Heart right ventricle (tissue), 16 donors: ENCODE measurements around the gene APC2. TPM values are rescaled to one million over a fixed set of nuclear protein-coding genes. Genes with fewer than 3 reads are reported as not detected.
A peak's percentile ranks its signal among the peaks of the same experiment; 100 is the strongest.

Experiments used
- ATAC-seq, 8 donors: fragments of 200-7000 bp; cut with Tn5 transposase; one replicate each; pipeline ENCODE4 v1.9.1; 2020; ENCODE audit warnings: mild to moderate bottlenecking in 8 of 8, moderate library complexity in 8 of 8, moderate number of reproducible peaks in 1 of 8
- DNase-seq, 2 donors: peaks; one replicate each; pipeline ENCODE4 v3.0.0-alpha.2; 2020
- H3K27ac ChIP-seq, 10 donors: fragments of 200-600 bp; sonication (generic) in 2 of 10; one replicate each; pipeline versions ENCODE4 v1.5.0 to v1.8.0; 2020 to 2022; ENCODE audit warnings: mild to moderate bottlenecking in 3 of 10
- H3K27me3 ChIP-seq, 7 donors: fragments of 200-600 bp; one replicate each; pipeline ENCODE4 v1.8.0; 2021 to 2022; ENCODE audit warnings: mild to moderate bottlenecking in 2 of 7
- H3K36me3 ChIP-seq, 9 donors: fragments of 200-600 bp; sonication (generic) in 1 of 9; one replicate each; pipeline versions ENCODE4 v1.5.0 to v1.8.0; 2020 to 2022; ENCODE audit warnings: mild to moderate bottlenecking in 2 of 9
- H3K4me1 ChIP-seq, 9 donors: fragments of 200-600 bp; sonication (generic) in 1 of 9; one replicate each; pipeline versions ENCODE4 v1.5.0 to v1.8.0; 2020 to 2022; ENCODE audit warnings: mild to moderate bottlenecking in 4 of 9
- H3K4me3 ChIP-seq, 10 donors: fragments of 200-600 bp; sonication (generic) in 2 of 10; one replicate each; pipeline versions ENCODE4 v1.5.0 to v1.8.0; 2020 to 2022; ENCODE audit warnings: mild to moderate bottlenecking in 7 of 10, moderate library complexity in 2 of 10
- H3K9me3 ChIP-seq, 11 donors: fragments of 200-600 bp in 10 of 11; sonication (generic) in 2 of 11; one replicate each; pipeline versions ENCODE4 v1.5.0 to v1.8.0; 2013 to 2022; ENCODE audit warnings: mild to moderate bottlenecking in 2 of 11, control low read depth in 1 of 11, moderate library complexity in 1 of 11
- CTCF ChIP-seq, 9 donors: fragments of 200-600 bp; sonication (generic) in 2 of 9; IDR thresholded peaks; one replicate each; pipeline versions ENCODE4 v1.5.0 to v1.8.0; 2021 to 2022; ENCODE audit warnings: antibody characterized with exemption in 9 of 9, mild to moderate bottlenecking in 5 of 9, moderate library complexity in 1 of 9
- WGBS, 2 donors: extraction: QIAGEN DNeasy Blood & Tissue Kit; methylation state at CpG; one replicate each; pipeline ENCODE4 v1.1.7; 2013; ENCODE audit warnings: inconsistent platforms in 1 of 2; 5-methylcytosine and 5-hydroxymethylcytosine counted together
- intact Hi-C, 10 donors: fragments of 100-400 bp; cut with DNase I; formaldehyde crosslinking; loops; one replicate each; pipeline versions ENCODE4 v1.11.1 to v1.14.2; 2022
- polyA plus RNA-seq, 2 donors: library from polyadenylated mRNA; stranded (reverse); fragments of 200-250 nt; gene quantifications; one replicate each; pipeline ENCODE4 v1.2.3, GENCODE V29; 2013
- total RNA-seq, 10 donors: library from RNA; stranded (reverse); fragmentation: NEBNext Ultra II Directional in 3 of 10; extraction: Animal tissue kit (Norgen Biotek cat#: 25700) in 3 of 10; gene quantifications; one replicate each; pipeline versions ENCODE4 v1.2.1 to v1.2.4, GENCODE V29; 2021 to 2023
- donor health status: Arrhythmogenic right ventricular cardiomyopathy.
- donor health status: ischemic (EF 13 %, LVEDD 7.1; RV severe dilation, severe dysfunction).
- donor health status: healthy with polysubstance abuse.
- donor health status: DM: no; HTN: yes; CAD: no.
- donor health status: DM: no; HTN: no; CAD: no.
- donor health status: ischemic (EF 25% LVEDD 6.9; RV normal size, moderate dysfunction).
- donor health status: ischemic (EF 25% LVEDD 5.7; RV mildly dilated, moderate dysfunction).
- donor health status: healthy.
- donor health status: DM: yes; HTN: yes; CAD: no.
- donor health status: Ischemic cardiomyopathy.
- donor health status: ischemic (EF 35%, LVEDD 5.7; RV mildly dilated, moderate dysfunction).
- donor health status: nonischemic (EF 11% LVEDD 7.7; RV severe dilation, severe dysfunction).
- donor health status: DM: yes; HTN: yes; CAD: no.
- donor health status: PGD.
- donor health status: ischemic (EF 29% LVEDD 5.4; RV normal size, mild dysfunction).
- donor health status: nonischemic (EF 23%, LVEDD 6.1; RV moderate dilation, normal function).

APC2 gene
- total and polyA plus RNA-seq, 12 donors: 0.02 to 0.23 (median 0.09) TPM; not detected in 1

GRCh38 chr19:1457892-1458291, 8.0 kb downstream of the APC2 start:
- ATAC-seq: no peak
- H3K27me3 ChIP-seq: peaks cover 28 to 64% (median 49%) of the 10 kb centered on the region in 7 donors
- peaks cover 7 to 40% (median 33%) of the 10 kb centered on the region in 9 donors for H3K4me1 ChIP-seq
- H3K36me3 ChIP-seq: peaks cover 0 to 18% (median 0%) of the 10 kb centered on the region in 9 donors
- H3K9me3 ChIP-seq: no peaks in the 10 kb centered on the region
- TF ChIP-seq CTCF (IDR thresholded peaks at IDR 0.05): no peak
- peak in 1 of 2 donors; percentile 6 for DNase-seq
- WGBS, 2 donors: 78% methylated on average over 16 of the region's 16 CpGs
- no peak overlapping the region for H3K27ac ChIP-seq
- H3K4me3 ChIP-seq: no peak overlapping the region
- intact Hi-C loops: no loop called here

GRCh38 chr19:1459479-1459878, 9.6 kb downstream of the APC2 start:
- ATAC-seq (no peak), DNase-seq (no peak)
- Histone ChIP-seq H3K36me3 (peaks cover 0 to 18% (median 0%) of the 10 kb centered on the region in 9 donors), H3K4me1 (peaks cover 0 to 28% (median 22%) of the 10 kb centered on the region in 9 donors), H3K27ac (no peak overlapping the region), H3K4me3 (no peak overlapping the region), H3K9me3 (no peaks in the 10 kb centered on the region), H3K27me3 (peaks cover 22 to 54% (median 37%) of the 10 kb centered on the region in 7 donors)
- 70 to 80% methylated on average over 9 of the region's 9 CpGs for whole genome bisulfite sequencing, 2 donors
- no peak for TF ChIP-seq CTCF (IDR thresholded peaks at IDR 0.05)
- intact Hi-C loops: no loop called here

GRCh38 chr19:1460033-1460995, 10.4 kb downstream of the APC2 start:
- peaks cover 0 to 24% (median 18%) of the 10 kb centered on the region in 9 donors for H3K4me1 ChIP-seq
- no peak overlapping the region for H3K27ac ChIP-seq
- peaks cover 0 to 18% (median 0%) of the 10 kb centered on the region in 9 donors for H3K36me3 ChIP-seq
- TF ChIP-seq CTCF (IDR thresholded peaks at IDR 0.05): no peak
- ATAC-seq: no peak
- DNase-seq: no peak
- no peaks in the 10 kb centered on the region for H3K9me3 ChIP-seq
- intact Hi-C loops: loop anchor here in 2 of 10 donors (10.0 kb wide), 1 partner anchor 54 kb away; the partner anchor contains the start of gene ADAMTSL5 (in 2 of the 2)
- peaks cover 19 to 54% (median 33%) of the 10 kb centered on the region in 7 donors for H3K27me3 ChIP-seq
- 93 to 94% methylated on average over 36 of the region's 36 CpGs for WGBS, 2 donors
- no peak overlapping the region for H3K4me3 ChIP-seq

GRCh38 chr19:1461862-1462261, 11.9 kb downstream of the APC2 start:
- no peak overlapping the region for H3K27ac ChIP-seq
- no peak overlapping the region for H3K4me3 ChIP-seq
- H3K27me3 ChIP-seq: peaks cover 11 to 54% (median 33%) of the 10 kb centered on the region in 7 donors
- H3K36me3 ChIP-seq: peaks cover 0 to 18% (median 0%) of the 10 kb centered on the region in 9 donors
- TF ChIP-seq CTCF (IDR thresholded peaks at IDR 0.05): no peak
- intact Hi-C loops: loop anchor here in 2 of 10 donors (10.0 kb wide), 1 partner anchor 53 kb away; the partner anchor contains the start of gene ADAMTSL5 (in 2 of the 2)
- H3K9me3 ChIP-seq: no peaks in the 10 kb centered on the region
- DNase-seq: peak in 1 of 2 donors; percentile 11
- peaks cover 5 to 24% (median 20%) of the 10 kb centered on the region in 9 donors for H3K4me1 ChIP-seq
- WGBS, 2 donors: 95% methylated on average over 24 of the region's 24 CpGs
- ATAC-seq: no peak
